Measurements from ENCODE around the gene DCAF4. TPM values are rescaled to one million over a fixed set of nuclear protein-coding genes. Genes with fewer than 3 reads are reported as not detected.

DCAF4 gene, protein sequence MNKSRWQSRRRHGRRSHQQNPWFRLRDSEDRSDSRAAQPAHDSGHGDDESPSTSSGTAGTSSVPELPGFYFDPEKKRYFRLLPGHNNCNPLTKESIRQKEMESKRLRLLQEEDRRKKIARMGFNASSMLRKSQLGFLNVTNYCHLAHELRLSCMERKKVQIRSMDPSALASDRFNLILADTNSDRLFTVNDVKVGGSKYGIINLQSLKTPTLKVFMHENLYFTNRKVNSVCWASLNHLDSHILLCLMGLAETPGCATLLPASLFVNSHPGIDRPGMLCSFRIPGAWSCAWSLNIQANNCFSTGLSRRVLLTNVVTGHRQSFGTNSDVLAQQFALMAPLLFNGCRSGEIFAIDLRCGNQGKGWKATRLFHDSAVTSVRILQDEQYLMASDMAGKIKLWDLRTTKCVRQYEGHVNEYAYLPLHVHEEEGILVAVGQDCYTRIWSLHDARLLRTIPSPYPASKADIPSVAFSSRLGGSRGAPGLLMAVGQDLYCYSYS
- total RNA-seq (2014; rRNA removed; shearing (Covaris generic)) = 15.9 and 20.6 TPM in 2 replicates

DNA sequence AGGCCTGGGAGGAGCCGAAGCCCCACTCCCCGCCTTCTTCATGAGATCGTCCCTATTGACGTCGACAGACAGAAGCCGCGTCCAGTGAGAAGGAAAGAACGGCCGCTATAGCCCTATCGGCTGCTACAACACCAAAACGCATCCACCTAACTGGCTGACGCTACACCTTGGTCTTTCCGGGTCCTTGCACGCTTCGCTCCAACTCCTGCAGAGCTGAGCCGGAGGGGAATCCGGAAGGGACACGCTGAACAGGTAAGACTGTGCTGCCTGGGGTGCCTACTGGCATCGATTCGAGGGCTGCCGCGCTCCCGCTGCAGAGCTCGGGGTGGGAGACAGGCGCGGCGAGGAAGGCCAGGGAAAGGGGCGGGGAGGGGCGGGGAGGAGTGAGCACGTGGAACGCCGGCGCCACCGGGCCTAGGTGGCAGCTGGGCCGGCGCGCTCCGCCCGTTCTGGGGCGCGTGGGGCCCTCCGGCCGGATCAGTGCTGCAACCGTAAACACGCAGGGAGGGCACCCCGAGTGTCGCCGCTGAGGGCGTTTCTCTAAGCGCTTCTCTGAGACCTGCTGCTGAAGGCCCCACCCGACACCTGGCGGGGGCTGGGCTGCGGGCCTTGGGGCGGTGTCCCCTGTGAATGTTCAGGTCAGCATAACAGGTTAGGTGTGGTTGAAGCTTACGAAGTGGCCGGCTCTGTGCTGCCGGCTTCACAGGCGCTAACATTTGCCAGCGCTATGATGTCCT, at the start of gene DCAF4:
TSS of gene DCAF4 (plus strand) at position 173 of the 737 bp plus-strand sequence. CDS start 11,515 bp downstream, outside the sequence.

DNA sequence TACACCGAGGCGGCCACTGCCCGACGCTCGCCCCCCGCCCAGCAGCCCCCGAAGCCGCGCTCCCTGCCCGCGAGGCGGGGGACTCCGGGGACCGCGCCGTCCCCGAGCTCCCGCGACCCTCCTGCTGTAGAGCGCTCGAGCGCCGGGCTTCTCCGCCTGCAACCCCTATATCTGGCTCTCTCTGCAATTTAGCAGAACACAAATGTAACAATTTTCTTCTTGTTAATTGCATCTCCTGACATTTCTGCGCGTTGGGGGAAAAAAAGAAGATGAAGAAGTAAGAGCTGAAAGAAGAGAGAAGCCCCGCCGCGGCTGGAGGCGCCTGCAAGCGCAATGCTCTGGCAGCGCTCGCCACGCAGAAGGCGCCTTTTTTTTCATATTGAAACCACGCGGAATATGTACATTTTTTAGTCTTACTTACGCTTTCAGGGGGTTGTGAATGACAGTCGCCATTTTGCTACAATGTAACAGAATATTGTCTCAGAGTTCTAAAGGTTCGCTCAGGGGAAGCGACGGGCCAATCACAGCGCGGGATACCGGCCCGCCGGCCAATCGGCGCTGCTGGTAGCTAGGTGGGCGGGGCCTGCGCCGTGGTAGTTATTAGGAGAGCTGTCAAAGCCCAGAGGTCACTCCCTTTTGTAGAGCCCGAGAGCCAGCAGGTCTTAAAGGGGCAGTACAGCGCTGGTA, 32.5 kb upstream of the DCAF4 start, which contains the start of gene DPF3:
TSS of gene DPF3 (minus strand) at position 466 of the 687 bp plus-strand sequence. CDS start at position 453, 13 bp downstream.

Other genes with a start within 250 kb of the DCAF4 start
- gene DPF3, start 32.4 kb upstream of the DCAF4 start, total RNA-seq (2014; rRNA removed; shearing (Covaris generic)) = 0.60 and 1.6 TPM in 2 replicates
- gene ZFYVE1, start 100.6 kb downstream of the DCAF4 start, total RNA-seq (2014; rRNA removed; shearing (Covaris generic)) = 3.9 and 4.5 TPM in 2 replicates
- gene RBM25, start 132.1 kb downstream of the DCAF4 start, total RNA-seq (2014; rRNA removed; shearing (Covaris generic)) = 35.5 and 41.7 TPM in 2 replicates
- 18.7 and 21.1 TPM in 2 replicates for gene PSEN1, start 210.0 kb downstream of the DCAF4 start, total RNA-seq (2014; rRNA removed; shearing (Covaris generic))

Data from A375 (cell line).